IMR-90 (cell line): ENCODE data around the gene KLHL30. TPM values are rescaled to one million over a fixed set of nuclear protein-coding genes. Genes with fewer than 3 reads are reported as not detected.

Source experiments
- ATAC-seq: fragments of 200-7000 bp; cut with Tn5 transposase; 2 replicates; pipeline ENCODE4 v1.9.1; 2020; ENCODE audit warnings: low read depth, mild to moderate bottlenecking, moderate library complexity
- BruUV-seq: library from RNA; stranded (reverse); fragments of 400-500 nt; replicated peaks from 2 replicates; lab custom pipeline; 2021; lab: Mats Ljungman, UMichigan
- CTCF ChIA-PET: fragments of 300-600 bp; formaldehyde crosslinking; extraction: SDS; loops from one replicate; lab custom pipeline; 2021; ENCODE audit warnings: antibody characterized with exemption; lab: Yijun Ruan, JAX
- POLR2A ChIA-PET: fragments of 300-600 bp; sonication (Branson Sonifier 250); formaldehyde crosslinking; loops from one replicate; lab custom pipeline; 2022; ENCODE audit warnings: antibody characterized with exemption; ENCODE audit not compliant: unreplicated experiment; lab: Charles Lee
- DNase-seq: peaks from one replicate; pipeline ENCODE4 v3.0.0; 2013
- H2AFZ ChIP-seq: replicated peaks from 2 replicates; pipeline ENCODE3; 2013; ENCODE audit warnings: low read length, mild to moderate bottlenecking; ENCODE audit not compliant: poor library complexity
- H2AK5ac ChIP-seq: 2 replicates; pipeline ENCODE4 v1.6.1; 2013; ENCODE audit warnings: low read depth, low read length, inconsistent platforms
- H2AK9ac ChIP-seq: replicated peaks from 2 replicates; pipeline ENCODE3; 2013; ENCODE audit warnings: mild to moderate bottlenecking, low read depth, low read length, moderate library complexity; ENCODE audit not compliant: poor library complexity
- H2BK120ac ChIP-seq: 2 replicates; pipeline ENCODE4 v1.6.1; 2013; ENCODE audit warnings: low read depth, low read length, inconsistent platforms
- H2BK15ac ChIP-seq: 3 replicates; pipeline ENCODE4 v1.6.1; 2013; ENCODE audit warnings: low read depth, low read length, inconsistent platforms
- H2BK20ac ChIP-seq: 2 replicates; pipeline ENCODE4 v1.6.1; 2013; ENCODE audit warnings: low read depth, mild to moderate bottlenecking, inconsistent platforms, low read length, moderate library complexity
- H2BK5ac ChIP-seq: 2 replicates; pipeline ENCODE4 v1.6.1; 2013; ENCODE audit warnings: mild to moderate bottlenecking, low read depth, low read length, inconsistent platforms; ENCODE audit not compliant: poor library complexity, severe bottlenecking
- H3K14ac ChIP-seq: replicated peaks from 2 replicates; pipeline ENCODE4 v1.6.1; 2013; ENCODE audit warnings: low read depth, low read length, inconsistent platforms
- H3K18ac ChIP-seq: 2 replicates; pipeline ENCODE4 v1.6.1; 2013; ENCODE audit warnings: low read depth, low read length, control low read depth
- H3K23ac ChIP-seq: 2 replicates; pipeline ENCODE4 v1.6.1; 2013; ENCODE audit warnings: low read depth, low read length, inconsistent platforms
- H3K27ac ChIP-seq: 2 replicates; pipeline ENCODE4 v1.5.1; 2013; ENCODE audit warnings: mild to moderate bottlenecking, control low read depth, low read length; ENCODE audit not compliant: insufficient read depth
- H3K27me3 ChIP-seq: 2 replicates; pipeline ENCODE4 v1.6.1; 2013; ENCODE audit warnings: low read length; ENCODE audit not compliant: control insufficient read depth, insufficient read depth
- H3K36me3 ChIP-seq: 2 replicates; pipeline ENCODE4 v1.6.1; 2013; ENCODE audit warnings: low read length, mixed read lengths; ENCODE audit not compliant: control insufficient read depth, insufficient read depth
- H3K4ac ChIP-seq: 2 replicates; pipeline ENCODE4 v1.6.1; 2013; ENCODE audit warnings: low read depth, low read length, inconsistent platforms
- H3K4me1 ChIP-seq: 2 replicates; pipeline ENCODE4 v1.6.1; 2013; ENCODE audit warnings: low read length, mixed read lengths; ENCODE audit not compliant: control insufficient read depth, insufficient read depth
- H3K4me2 ChIP-seq: 2 replicates; pipeline ENCODE4 v1.6.1; 2013; ENCODE audit warnings: low read depth, mild to moderate bottlenecking, control low read depth, low read length, moderate library complexity
- H3K4me3 ChIP-seq: 2 replicates; pipeline ENCODE4 v1.5.1; 2013; ENCODE audit warnings: low read depth, mild to moderate bottlenecking, control low read depth, low read length, moderate library complexity; ENCODE audit not compliant: insufficient read depth
- H3K56ac ChIP-seq: 2 replicates; pipeline ENCODE4 v1.6.1; 2013; ENCODE audit warnings: low read length, inconsistent platforms; ENCODE audit not compliant: insufficient read depth; ENCODE audit errors: extremely low read depth
- H3K79me1 ChIP-seq, 2 experiments: 2 replicates each; pipeline ENCODE4 v1.6.1; 2013; ENCODE audit warnings: low read length in 2 of 2, inconsistent platforms in 1 of 2, low read depth in 1 of 2
- H3K9ac ChIP-seq: 2 replicates; pipeline ENCODE4 v1.6.1; 2013; ENCODE audit warnings: low read depth, low read length, control low read depth
- H3K9me1 ChIP-seq: 2 replicates; pipeline ENCODE4 v1.6.1; 2013; ENCODE audit warnings: low read length, inconsistent platforms; ENCODE audit not compliant: insufficient read depth
- H3K9me3 ChIP-seq: 2 replicates; pipeline ENCODE4 v1.6.1; 2013; ENCODE audit warnings: low read length; ENCODE audit not compliant: control insufficient read depth, insufficient read depth
- H4K20me1 ChIP-seq: 2 replicates; pipeline ENCODE4 v1.6.1; 2013; ENCODE audit warnings: low read length, inconsistent platforms; ENCODE audit not compliant: insufficient read depth
- H4K5ac ChIP-seq: 2 replicates; pipeline ENCODE4 v1.6.1; 2013; ENCODE audit warnings: mild to moderate bottlenecking, low read depth, low read length, control low read depth
- H4K8ac ChIP-seq, 2 experiments: 2 replicates each; pipeline ENCODE4 v1.6.1; 2013; ENCODE audit warnings: low read depth in 2 of 2, low read length in 2 of 2, control low read depth in 1 of 2, inconsistent platforms in 1 of 2
- H4K91ac ChIP-seq: 2 replicates; pipeline ENCODE4 v1.6.1; 2013; ENCODE audit warnings: low read depth, low read length, inconsistent platforms; ENCODE audit not compliant: insufficient read depth
- RCOR1 ChIP-seq: IDR thresholded peaks from 2 replicates; pipeline ENCODE4 v1.6.1; 2012; ENCODE audit warnings: mild to moderate bottlenecking, low read length, improper control_type of control experiment; ENCODE audit not compliant: insufficient replicate concordance
- RFX5 ChIP-seq: IDR thresholded peaks from 2 replicates; pipeline ENCODE4 v1.8.0; 2012; ENCODE audit warnings: low read depth, mild to moderate bottlenecking, low read length, moderate library complexity
- WGBS, 2 experiments: methylation state at CpG; one replicate each; pipeline versions ENCODE4 v1.1.5 to v1.1.7; 2013; ENCODE audit warnings: missing lambda C conversion rate in 2 of 2; ENCODE audit not compliant: insufficient read length in 1 of 2; ENCODE audit errors: extremely low coverage in 2 of 2; 5-methylcytosine and 5-hydroxymethylcytosine counted together
- dilution Hi-C: fragments of 300-500 bp; cut with HindIII; formaldehyde crosslinking; loops from one replicate; pipeline ENCODE4 v1.14.3; 2018; ENCODE audit warnings: low sequenced_read_pairs; ENCODE audit not compliant: unreplicated experiment
- in situ Hi-C: fragments of 300-500 bp; cut with MboI; formaldehyde crosslinking; loops from 3 replicates; pipeline ENCODE4 v1.14.3; 2019; ENCODE audit warnings: low sequenced_read_pairs, inconsistent platforms, mixed read lengths
- intact Hi-C: fragments of 100-400 bp; cut with micrococcal nuclease; formaldehyde crosslinking; loops from 2 replicates; pipeline ENCODE4 v1.10.0; 2022
- polyA plus RNA-seq, 3 experiments: library from polyadenylated mRNA; depleted of rRNA; stranded (reverse); fragments of >200 nt; gene quantifications; 2 replicates each; pipeline ENCODE4 v1.2.3, GENCODE V29; 2012; ENCODE audit warnings: low replicate concordance in 1 of 3
- total RNA-seq: library from RNA; depleted of rRNA; stranded (reverse); fragments of >200 nt; gene quantifications from 2 replicates; pipeline ENCODE4 v1.2.3, GENCODE V29; 2012
- TF ChIP-seq, protein P1 (sequence below): fragments of 150-350 bp; IDR thresholded peaks from 2 replicates; pipeline ENCODE4 v1.6.1; 2017; ENCODE audit warnings: mild to moderate bottlenecking, antibody characterized with exemption, low read length, low read depth

KLHL30 gene
- total and polyA plus RNA-seq, 2 of the 4 experiments (the other 2 are of a cell fraction) = under 0.01 to 0.03 TPM

- H3K9me3 ChIP-seq = peaks cover 12% of the 10 kb centered on the region
- in situ Hi-C loops (no loop called here), intact Hi-C loops (no loop called here), dilution Hi-C loops (no loop called here)
- no peak overlapping the region for H4K5ac ChIP-seq
- H3K36me3 ChIP-seq = no peaks in the 10 kb centered on the region
- no peak overlapping the region for H3K4me2 ChIP-seq
- no TSS peak for BruUV-seq
- H3K4me3 ChIP-seq = no peak overlapping the region
- peak; percentile 26 for DNase-seq
- H2BK15ac ChIP-seq = no peak overlapping the region
- 57% methylated on average over 6 of the region's 11 CpGs; no CpG with 5 or more reads in 1 of the 2 experiments for WGBS, 2 experiments
- no peak overlapping the region for H3K4ac ChIP-seq
- no peak overlapping the region for H3K23ac ChIP-seq
- H3K79me1 ChIP-seq = no peaks in the 10 kb centered on the region
- no peak; the same call in 1 of the 2 replicates for ATAC-seq
- H4K8ac ChIP-seq = no peak overlapping the region
- H3K4me1 ChIP-seq = peaks cover 4% of the 10 kb centered on the region; the same call in 1 of the 2 replicates
- H3K9ac ChIP-seq = no peak overlapping the region
- no peak overlapping the region; the same call in 1 of the 2 replicates for H2AK5ac ChIP-seq
- no peak overlapping the region for H4K91ac ChIP-seq
- peak overlapping the region; percentile 43 for H2AFZ ChIP-seq
- H3K14ac ChIP-seq = no peak overlapping the region; the same call in 1 of the 2 replicates
- no peaks in the 10 kb centered on the region for H4K20me1 ChIP-seq
- 0 out of 2 replicates have a peak overlapping the region, but pooled peaks have one; percentile 8 for H2BK120ac ChIP-seq
- H2BK5ac ChIP-seq = no peak overlapping the region
- POLR2A ChIA-PET = no interaction called here
- no peak overlapping the region for H3K27ac ChIP-seq
- peaks cover 30% of the 10 kb centered on the region for H3K27me3 ChIP-seq
- CTCF ChIA-PET = no interaction called here
- H3K9me1 ChIP-seq = no peaks in the 10 kb centered on the region
- H3K18ac ChIP-seq = no peak overlapping the region
- H2BK20ac ChIP-seq = no peak overlapping the region
- no peak overlapping the region for H2AK9ac ChIP-seq
- TF ChIP-seq, protein P1, sequence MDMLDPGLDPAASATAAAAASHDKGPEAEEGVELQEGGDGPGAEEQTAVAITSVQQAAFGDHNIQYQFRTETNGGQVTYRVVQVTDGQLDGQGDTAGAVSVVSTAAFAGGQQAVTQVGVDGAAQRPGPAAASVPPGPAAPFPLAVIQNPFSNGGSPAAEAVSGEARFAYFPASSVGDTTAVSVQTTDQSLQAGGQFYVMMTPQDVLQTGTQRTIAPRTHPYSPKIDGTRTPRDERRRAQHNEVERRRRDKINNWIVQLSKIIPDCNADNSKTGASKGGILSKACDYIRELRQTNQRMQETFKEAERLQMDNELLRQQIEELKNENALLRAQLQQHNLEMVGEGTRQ = 0 out of 2 replicates have a peak, but pooled peaks have one; percentile 7
- TF ChIP-seq RFX5 = no peak
- no peak for TF ChIP-seq RCOR1
- no peak overlapping the region for H3K56ac ChIP-seq
Observed at GRCh38 chr2:238117199-238118154, 21.0 kb upstream of the KLHL30 start.
